SK-N-SH (cell line): Measurements from ENCODE around the gene WWOX. TPM values are rescaled to one million over a fixed set of nuclear protein-coding genes. Genes with fewer than 3 reads are reported as not detected.

Source experiments
- CTCF ChIA-PET: fragments of 300-600, 350-600 bp; formaldehyde crosslinking; extraction: SDS; loops from one replicate; lab custom pipeline; 2021; lab: Yijun Ruan, JAX
- POLR2A ChIA-PET: fragments of 350-600 bp; sonication (Branson Sonifier 250); formaldehyde crosslinking; extraction: SDS; loops from one replicate; lab custom pipeline; 2020; ENCODE audit warnings: antibody characterized with exemption, inconsistent platforms; lab: Yijun Ruan, JAX
- DNase-seq: peaks from one replicate; pipeline ENCODE4 v3.0.0; 2012
- H2AFZ ChIP-seq: fragments of 200-600 bp; sonication (generic); 2 replicates; pipeline ENCODE4 v1.8.1; 2016; ENCODE audit warnings: antibody characterized with exemption, mild to moderate bottlenecking, low read depth
- H3F3A ChIP-seq: fragments of 200-600 bp; sonication (generic); replicated peaks from 2 replicates; pipeline ENCODE3; 2016; ENCODE audit warnings: antibody characterized with exemption, mild to moderate bottlenecking; ENCODE audit not compliant: insufficient read depth
- H3K27ac ChIP-seq, 2 experiments: fragments of 200-500 bp in 1 of 2; fragments of 200-600 bp in 1 of 2; sonication (Bioruptor generic) in 1 of 2; sonication (generic), shearing (Covaris generic) in 1 of 2; 2 replicates each; pipeline versions ENCODE4 v1.5.1 to v1.6.1; 2014 to 2016; ENCODE audit warnings: low read depth in 2 of 2, inconsistent platforms in 1 of 2, low read length in 1 of 2, mild to moderate bottlenecking in 1 of 2, mixed read lengths in 1 of 2
- H3K27me3 ChIP-seq: fragments of 200-600 bp; sonication (generic), shearing (Covaris generic); 2 replicates; pipeline ENCODE4 v1.6.1; 2016; ENCODE audit warnings: mixed run types; ENCODE audit not compliant: insufficient read depth
- H3K36me3 ChIP-seq, 2 experiments: fragments of 200-500 bp in 1 of 2; fragments of 200-600 bp in 1 of 2; sonication (Bioruptor generic) in 1 of 2; sonication (generic) in 1 of 2; replicated peaks in 1 of 2; 2 replicates each; pipeline versions ENCODE3 to v1.5.1; 2014 to 2016; ENCODE audit warnings: low read length in 1 of 2, mild to moderate bottlenecking in 1 of 2; ENCODE audit not compliant: insufficient read depth in 2 of 2, control insufficient read depth in 1 of 2
- H3K4me1 ChIP-seq, 2 experiments: fragments of 200-500 bp in 1 of 2; fragments of 200-600 bp in 1 of 2; sonication (Bioruptor generic) in 1 of 2; sonication (generic), shearing (Covaris generic) in 1 of 2; 2 replicates each; pipeline versions ENCODE4 v1.5.1 to v1.6.1; 2014 to 2016; ENCODE audit warnings: low read depth in 1 of 2, low read length in 1 of 2, mixed run types in 1 of 2; ENCODE audit not compliant: insufficient read depth in 2 of 2, control insufficient read depth in 1 of 2
- H3K4me2 ChIP-seq: fragments of 200-600 bp; sonication (generic), shearing (Covaris generic); 2 replicates; pipeline ENCODE4 v1.6.1; 2017; ENCODE audit warnings: mixed run types
- H3K4me3 ChIP-seq, 2 experiments: fragments of 200-500 bp in 1 of 2; fragments of 200-600 bp in 1 of 2; sonication (Bioruptor generic) in 1 of 2; sonication (generic), shearing (Covaris generic) in 1 of 2; 2 replicates each; pipeline versions ENCODE4 v1.5.1 to v1.8.1; 2014 to 2016; ENCODE audit warnings: low read depth in 2 of 2, inconsistent platforms in 1 of 2, low read length in 1 of 2, mild to moderate bottlenecking in 1 of 2, mixed read lengths in 1 of 2, moderate library complexity in 1 of 2
- H3K79me2 ChIP-seq: fragments of 200-600 bp; sonication (generic); 2 replicates; pipeline ENCODE4 v1.8.1; 2017; ENCODE audit warnings: mild to moderate bottlenecking; ENCODE audit not compliant: insufficient read depth
- H3K9ac ChIP-seq: fragments of 200-600 bp; sonication (generic); 2 replicates; pipeline ENCODE4 v1.6.1; 2017; ENCODE audit warnings: mixed run types
- H3K9me2 ChIP-seq: fragments of 200-600 bp; sonication (generic); 2 replicates; pipeline ENCODE4 v1.6.1; 2017; ENCODE audit warnings: mixed run types
- H3K9me3 ChIP-seq: fragments of 200-600 bp; sonication (generic); 2 replicates; pipeline ENCODE4 v1.6.1; 2017; ENCODE audit warnings: mixed run types, mild to moderate bottlenecking, moderate library complexity
- H4K20me1 ChIP-seq: fragments of 200-600 bp; sonication (generic); 2 replicates; pipeline ENCODE4 v1.6.1; 2017; ENCODE audit warnings: mild to moderate bottlenecking, mixed run types; ENCODE audit not compliant: insufficient read depth
- CHD2 ChIP-seq: fragments of 150-350 bp; IDR thresholded peaks from 2 replicates; pipeline ENCODE4 v1.6.1; 2018; ENCODE audit warnings: low read length; ENCODE audit not compliant: partially characterized antibody
- CTCF ChIP-seq: fragments of 200-600 bp; sonication (generic); IDR thresholded peaks from 2 replicates; pipeline ENCODE4 v1.6.1; 2017; ENCODE audit warnings: antibody characterized with exemption, mild to moderate bottlenecking, moderate library complexity
- FOSL2 ChIP-seq: IDR thresholded peaks from 2 replicates; pipeline ENCODE4 v1.4.0; 2012; ENCODE audit warnings: low read depth, mild to moderate bottlenecking, moderate library complexity, borderline replicate concordance
- FOXJ3 ChIP-seq: sonication (generic); formaldehyde crosslinking; IDR thresholded peaks from 2 replicates; pipeline ENCODE4 v1.5.1; 2020; ENCODE audit warnings: mild to moderate bottlenecking, missing genetic modification reagents
- MAX ChIP-seq: IDR thresholded peaks from 2 replicates; pipeline ENCODE4 v1.4.0; 2012; ENCODE audit warnings: low read depth
- MEF2A ChIP-seq: IDR thresholded peaks from 2 replicates; pipeline ENCODE4 v1.4.0; 2012; ENCODE audit warnings: low read depth, borderline replicate concordance
- MXI1 ChIP-seq: IDR thresholded peaks from 2 replicates; pipeline ENCODE4 v1.6.1; 2012; ENCODE audit warnings: mild to moderate bottlenecking, low read depth, low read length, improper control_type of control experiment
- NFIC ChIP-seq: IDR thresholded peaks from 2 replicates; pipeline ENCODE4 v1.4.0; 2012; ENCODE audit warnings: borderline replicate concordance
- NRF1 ChIP-seq: IDR thresholded peaks from 2 replicates; pipeline ENCODE4 v1.6.1; 2012; ENCODE audit warnings: low read depth, mild to moderate bottlenecking, low read length
- RAD21 ChIP-seq: IDR thresholded peaks from 2 replicates; pipeline ENCODE4 v1.6.1; 2012; ENCODE audit warnings: mild to moderate bottlenecking, low read length
- RXRA ChIP-seq: IDR thresholded peaks from 2 replicates; pipeline ENCODE4 v1.4.0; 2012; ENCODE audit warnings: low read depth, mild to moderate bottlenecking, borderline replicate concordance
- SMC3 ChIP-seq: IDR thresholded peaks from 2 replicates; pipeline ENCODE4 v1.6.1; 2012; ENCODE audit warnings: low read depth, low read length, improper control_type of control experiment
- TAF1 ChIP-seq: IDR thresholded peaks from 2 replicates; pipeline ENCODE4 v1.6.1; 2012; ENCODE audit warnings: low read depth, mild to moderate bottlenecking, low read length, moderate library complexity, borderline replicate concordance
- USF1 ChIP-seq: IDR thresholded peaks from 2 replicates; pipeline ENCODE4 v1.4.0; 2012; ENCODE audit warnings: low read depth, borderline replicate concordance
- YY1 ChIP-seq: IDR thresholded peaks from 2 replicates; pipeline ENCODE4 v1.4.0; 2012; ENCODE audit warnings: low read depth, mild to moderate bottlenecking
- ZBTB33 ChIP-seq: IDR thresholded peaks from 2 replicates; pipeline ENCODE4 v1.4.0; 2012; ENCODE audit warnings: low read depth, borderline replicate concordance
- WGBS: methylation state at CpG from one replicate; pipeline ENCODE4 v1.1.6; 2017; ENCODE audit warnings: low lambda C conversion rate; 5-methylcytosine and 5-hydroxymethylcytosine counted together
- polyA plus RNA-seq, 3 experiments: library from polyadenylated mRNA; depleted of rRNA; stranded (reverse); fragments of >200 nt; gene quantifications; 2 replicates each; pipeline ENCODE4 v1.2.3, GENCODE V29; 2012

Gene WWOX
- polyA plus RNA-seq, 1 of the 3 experiments (the other 2 are of a cell fraction): 10.8 TPM

- TF ChIP-seq FOSL2 (no peak), YY1 (no peak), RAD21 (no peak)
Observed at GRCh38 chr16:78100112-78100467, 636 bp downstream of the WWOX start (continued).

- WGBS: 88% methylated on average over 4 of the region's 5 CpGs
- no peak for DNase-seq
- Histone ChIP-seq H4K20me1 (no peaks in the 10 kb centered on the region), H3K9me2 (no peaks in the 10 kb centered on the region)
- TF ChIP-seq NRF1 (no peak), MAX (no peak), TAF1 (no peak), NFIC (no peak), SMC3 (no peak), CTCF (no peak), MEF2A (no peak), FOXJ3 (no peak), MXI1 (no peak), USF1 (no peak), RXRA (no peak), CHD2 (no peak), ZBTB33 (no peak)
- TF ChIP-seq, all 33 proteins: peak for 0
- H3K9me3 ChIP-seq: no peaks in the 10 kb centered on the region
- peaks cover 5 to 10% of the 10 kb centered on the region in 2 experiments; a peak in 1 of 4 replicates for H3K4me1 ChIP-seq
- H3F3A ChIP-seq: no peaks in the 10 kb centered on the region
- H3K4me3 ChIP-seq: no peak overlapping the region
- H2AFZ ChIP-seq: no peak overlapping the region
- H3K9ac ChIP-seq: no peak overlapping the region
- no peaks in the 10 kb centered on the region for H3K36me3 ChIP-seq
- H3K4me2 ChIP-seq: no peak overlapping the region
- H3K27ac ChIP-seq: no peak overlapping the region
- H3K27me3 ChIP-seq: no peaks in the 10 kb centered on the region
- POLR2A ChIA-PET: no interaction called here
- H3K79me2 ChIP-seq: no peaks in the 10 kb centered on the region
- CTCF ChIA-PET: no interaction called here
Observed at GRCh38 chr16:78102122-78102660, 2.7 kb downstream of the WWOX start.
